ENCODE results near the gene CLCA4.

Gene CLCA4

DNA sequence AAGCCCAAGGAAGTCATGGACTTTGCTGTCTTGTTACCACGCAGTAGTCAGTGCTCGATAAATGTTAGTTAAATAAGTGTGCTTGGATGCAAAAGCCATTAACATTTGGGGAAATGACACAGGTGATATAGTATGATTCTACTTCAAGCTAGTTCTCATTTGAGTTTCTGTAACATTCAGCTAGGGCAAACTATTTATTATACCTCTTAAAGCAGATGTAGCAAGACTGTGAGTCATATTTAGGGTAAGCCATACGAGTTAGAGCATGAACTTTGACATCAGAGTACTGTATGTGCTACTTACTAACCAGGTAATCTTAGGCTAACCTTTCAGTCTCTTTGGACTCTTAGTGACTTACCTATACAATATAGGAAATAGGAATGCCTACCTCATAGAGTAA, 21.0 kb downstream of the CLCA4 start:
- TF ChIP-seq, protein P1, sequence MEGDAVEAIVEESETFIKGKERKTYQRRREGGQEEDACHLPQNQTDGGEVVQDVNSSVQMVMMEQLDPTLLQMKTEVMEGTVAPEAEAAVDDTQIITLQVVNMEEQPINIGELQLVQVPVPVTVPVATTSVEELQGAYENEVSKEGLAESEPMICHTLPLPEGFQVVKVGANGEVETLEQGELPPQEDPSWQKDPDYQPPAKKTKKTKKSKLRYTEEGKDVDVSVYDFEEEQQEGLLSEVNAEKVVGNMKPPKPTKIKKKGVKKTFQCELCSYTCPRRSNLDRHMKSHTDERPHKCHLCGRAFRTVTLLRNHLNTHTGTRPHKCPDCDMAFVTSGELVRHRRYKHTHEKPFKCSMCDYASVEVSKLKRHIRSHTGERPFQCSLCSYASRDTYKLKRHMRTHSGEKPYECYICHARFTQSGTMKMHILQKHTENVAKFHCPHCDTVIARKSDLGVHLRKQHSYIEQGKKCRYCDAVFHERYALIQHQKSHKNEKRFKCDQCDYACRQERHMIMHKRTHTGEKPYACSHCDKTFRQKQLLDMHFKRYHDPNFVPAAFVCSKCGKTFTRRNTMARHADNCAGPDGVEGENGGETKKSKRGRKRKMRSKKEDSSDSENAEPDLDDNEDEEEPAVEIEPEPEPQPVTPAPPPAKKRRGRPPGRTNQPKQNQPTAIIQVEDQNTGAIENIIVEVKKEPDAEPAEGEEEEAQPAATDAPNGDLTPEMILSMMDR (IDR thresholded peaks at IDR 0.05; ENCODE audit: low read depth, low read length, missing control alignments), result no peak
- DNase-seq (ENCODE audit: extremely low read depth, low read depth), result no peak
- H3K4me3 ChIP-seq (replicated peaks; ENCODE audit: low read depth, low read length), result no peak overlapping the region

DNA sequence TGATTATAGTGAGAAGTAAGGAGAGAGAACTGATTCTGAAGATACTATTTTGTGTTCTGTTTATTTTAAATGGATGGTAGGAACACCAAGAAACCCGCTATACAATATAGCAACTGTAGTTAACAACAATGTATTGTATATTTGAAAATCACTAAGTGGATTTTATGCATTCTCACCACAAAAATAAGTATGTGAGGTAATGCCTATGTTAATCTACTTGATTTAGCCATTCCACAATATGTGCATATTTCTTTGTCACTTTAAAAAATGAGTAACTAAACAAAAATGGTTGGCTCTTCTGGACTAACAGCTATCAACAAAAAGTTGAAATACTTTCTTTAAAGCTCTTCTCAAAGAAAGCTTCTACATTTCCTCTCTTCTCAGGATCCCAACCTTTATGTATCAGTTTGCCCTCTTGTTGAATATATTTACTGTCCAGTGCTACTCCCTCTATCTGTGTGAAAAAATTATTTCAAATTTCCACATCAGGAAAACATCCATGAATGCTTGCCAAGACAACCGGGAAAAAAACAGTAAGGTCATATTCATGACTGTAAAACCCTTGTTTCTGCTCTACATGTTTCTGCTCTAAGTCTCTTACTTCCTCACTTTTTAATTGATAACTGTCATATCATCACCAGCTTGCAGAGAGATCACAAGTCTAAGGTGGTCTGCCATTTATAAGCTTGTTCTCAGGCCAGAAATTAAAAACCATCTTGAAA, 27.0 kb downstream of the CLCA4 start:
- TF ChIP-seq, protein P1 (IDR thresholded peaks at IDR 0.05; ENCODE audit: low read depth, low read length, missing control alignments), result no peak
- H3K4me3 ChIP-seq (replicated peaks; ENCODE audit: low read depth, low read length), result no peak overlapping the region
- DNase-seq (ENCODE audit: extremely low read depth, low read depth), result no peak

DNA sequence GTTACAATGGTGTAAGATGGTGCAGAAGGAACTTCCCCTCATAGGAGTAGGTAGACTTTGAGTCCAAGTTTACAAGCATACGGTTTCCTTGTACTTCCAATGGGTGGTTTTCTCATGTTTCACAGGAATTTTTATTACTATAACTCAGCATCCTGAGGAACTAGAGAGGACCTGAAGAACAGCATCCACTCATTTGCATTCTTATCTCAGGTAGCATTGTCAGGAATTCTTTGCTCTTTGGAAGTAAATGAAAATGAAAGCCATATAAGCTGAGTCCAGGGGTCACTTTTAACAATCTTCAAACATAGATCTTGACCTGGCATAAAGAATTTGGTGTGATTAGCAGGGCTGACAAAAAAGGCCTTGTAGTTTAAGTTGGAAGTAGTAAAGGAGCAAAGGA, 34.4 kb downstream of the CLCA4 start:
- TF ChIP-seq, protein P1 (IDR thresholded peaks at IDR 0.05; ENCODE audit: low read depth, low read length, missing control alignments), result no peak
- H3K4me3 ChIP-seq (replicated peaks; ENCODE audit: low read depth, low read length), result no peak overlapping the region
- DNase-seq (ENCODE audit: extremely low read depth, low read depth), result no peak

DNA sequence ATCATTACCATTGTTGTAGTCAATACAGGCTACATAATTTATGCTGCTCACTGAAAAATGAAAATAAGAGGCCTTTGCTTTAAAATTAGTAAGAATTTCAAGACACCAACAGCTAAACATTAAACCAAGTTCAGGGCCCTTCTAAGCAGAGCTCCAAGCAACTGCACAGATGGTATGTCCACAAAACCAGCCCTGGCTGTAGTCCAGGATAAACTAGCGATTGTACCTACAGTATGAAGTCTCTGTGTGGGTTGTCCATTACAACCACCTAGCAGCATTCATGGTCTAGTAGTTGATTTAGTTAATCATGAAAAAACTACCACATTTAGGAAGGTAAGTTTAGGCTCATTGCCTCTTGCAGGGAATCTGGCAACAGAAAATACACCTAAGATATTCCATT, 35.3 kb downstream of the CLCA4 start:
- H3K4me3 ChIP-seq (replicated peaks; ENCODE audit: low read depth, low read length), result no peak overlapping the region
- no peak for DNase-seq (ENCODE audit: extremely low read depth, low read depth)
- TF ChIP-seq, protein P1 (IDR thresholded peaks at IDR 0.05; ENCODE audit: low read depth, low read length, missing control alignments), result no peak

DNA sequence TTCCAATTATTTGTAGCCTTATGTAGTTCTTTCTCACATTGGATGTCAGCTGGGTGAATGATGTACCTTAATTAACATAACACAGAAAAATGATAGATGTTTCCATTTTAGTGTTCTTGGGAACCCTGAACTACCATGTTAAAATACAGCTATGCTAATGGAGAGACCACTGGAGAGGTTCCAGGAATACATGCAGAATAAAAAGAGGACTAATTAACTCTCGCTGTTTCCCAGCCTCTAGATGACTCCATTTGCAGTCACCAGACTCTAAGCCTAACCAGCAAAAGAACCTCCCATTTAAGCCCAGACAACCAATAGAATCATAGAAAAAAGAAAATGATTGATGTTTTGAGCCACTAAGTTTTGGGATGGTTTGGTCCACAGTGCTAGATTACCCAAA, 36.2 kb downstream of the CLCA4 start:
- TF ChIP-seq, protein P1 (IDR thresholded peaks at IDR 0.05; ENCODE audit: low read depth, low read length, missing control alignments), result no peak
- no peak for DNase-seq (ENCODE audit: extremely low read depth, low read depth)
- no peak overlapping the region for H3K4me3 ChIP-seq (replicated peaks; ENCODE audit: low read depth, low read length)

DNA sequence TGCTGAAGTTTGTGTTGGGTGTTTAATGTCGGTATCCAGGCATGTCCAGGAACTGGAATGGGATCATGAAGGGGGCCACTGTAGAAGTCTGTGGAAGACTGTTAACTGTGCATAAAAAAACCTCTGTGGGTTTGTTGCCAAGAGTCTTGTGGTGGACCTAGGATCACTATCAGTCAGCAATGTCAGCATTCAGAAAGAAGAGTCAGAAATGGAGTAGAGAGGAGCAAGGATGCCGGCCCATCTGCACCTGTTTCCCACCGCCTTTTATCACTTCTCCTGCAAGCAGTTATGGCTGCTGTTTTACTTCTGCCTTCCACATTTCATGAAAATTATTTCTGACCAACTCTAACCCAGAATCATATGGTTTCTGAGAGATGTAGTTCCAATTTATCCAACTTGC, 36.7 kb downstream of the CLCA4 start:
- H3K4me3 ChIP-seq (replicated peaks; ENCODE audit: low read depth, low read length), result no peak overlapping the region
- TF ChIP-seq, protein P1 (IDR thresholded peaks at IDR 0.05; ENCODE audit: low read depth, low read length, missing control alignments), result no peak
- DNase-seq (ENCODE audit: extremely low read depth, low read depth), result no peak

DNA sequence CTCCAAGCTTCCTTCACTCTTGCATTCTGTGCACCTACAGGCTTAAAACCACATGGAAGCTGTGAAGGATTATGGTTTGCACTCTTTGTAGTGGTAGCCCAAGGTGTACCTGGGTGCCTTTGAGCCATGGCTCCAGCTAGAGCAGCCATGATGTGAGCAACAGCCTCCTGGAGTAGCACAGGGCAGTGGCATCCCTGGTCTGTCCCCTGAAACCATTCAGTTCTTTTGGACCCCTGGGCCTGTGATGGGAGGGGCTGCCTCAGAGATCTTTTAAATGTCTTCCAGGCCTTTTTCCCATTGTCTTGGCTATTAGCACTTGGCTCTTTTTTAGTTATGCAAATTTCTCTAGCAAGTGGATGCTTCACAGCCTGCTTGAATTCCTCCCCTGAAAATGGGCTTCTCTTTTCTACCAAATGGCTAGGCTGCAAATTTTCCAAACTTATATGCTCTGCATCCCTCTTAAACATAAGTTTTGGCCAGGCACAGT, 47.4 kb downstream of the CLCA4 start:
- H3K4me3 ChIP-seq (replicated peaks; ENCODE audit: low read depth, low read length), result no peak overlapping the region
- no peak for DNase-seq (ENCODE audit: extremely low read depth, low read depth)
- TF ChIP-seq, protein P1 (IDR thresholded peaks at IDR 0.05; ENCODE audit: low read depth, low read length, missing control alignments), result no peak
